Left forelimb (tissue), 1 donor: ENCODE results near the gene KIAA0825.
"Not testable (repeated sequence)": the region's sequence is repeated elsewhere in the genome, so short reads cannot be mapped to it uniquely, and the experiment has no call there.

ENCODE experiments used
- DNase-seq: peaks from one replicate; pipeline ENCODE4 v3.0.0-alpha.2; 2018; ENCODE audit warnings: low spot score

KIAA0825 gene

GRCh38 chr5:94577466-94578245 lies 40.7 kb downstream of the KIAA0825 start:
- no peak for DNase-seq

GRCh38 chr5:94575196-94575595 lies 43.2 kb downstream of the KIAA0825 start:
- no peak for DNase-seq

- DNase-seq = not testable (repeated sequence)
Measured at GRCh38 chr5:94573349-94573748, 45.1 kb downstream of the KIAA0825 start.

GRCh38 chr5:94571415-94571814 lies 47.0 kb downstream of the KIAA0825 start:
- no peak for DNase-seq

- DNase-seq = no peak
Measured at GRCh38 chr5:94564812-94565211, 53.6 kb downstream of the KIAA0825 start.

GRCh38 chr5:94562327-94562971 lies 56.0 kb downstream of the KIAA0825 start:
- DNase-seq = no peak

GRCh38 chr5:94558028-94558427 lies 60.4 kb downstream of the KIAA0825 start:
- no peak for DNase-seq

- DNase-seq = no peak
Measured at GRCh38 chr5:94551858-94552257, 66.5 kb downstream of the KIAA0825 start.

GRCh38 chr5:94545870-94546625 lies 72.4 kb downstream of the KIAA0825 start:
- DNase-seq = no peak

- DNase-seq = no peak
Measured at GRCh38 chr5:94544875-94545547, 73.4 kb downstream of the KIAA0825 start.

- DNase-seq = no peak
Measured at GRCh38 chr5:94544031-94544650, 74.3 kb downstream of the KIAA0825 start.

- DNase-seq = no peak
Measured at GRCh38 chr5:94540856-94541494, 77.4 kb downstream of the KIAA0825 start.

- no peak for DNase-seq
Measured at GRCh38 chr5:94538260-94538659, 80.1 kb downstream of the KIAA0825 start.

- no peak for DNase-seq
Measured at GRCh38 chr5:94526706-94527105, 91.7 kb downstream of the KIAA0825 start.

- DNase-seq = no peak
Measured at GRCh38 chr5:94524841-94525697, 93.3 kb downstream of the KIAA0825 start.

GRCh38 chr5:94523018-94523417 lies 95.4 kb downstream of the KIAA0825 start:
- DNase-seq = no peak

GRCh38 chr5:94522117-94522516 lies 96.3 kb downstream of the KIAA0825 start:
- no peak for DNase-seq

- DNase-seq = no peak
Measured at GRCh38 chr5:94517490-94518488, 100.6 kb downstream of the KIAA0825 start.

GRCh38 chr5:94516148-94516547 lies 102.3 kb downstream of the KIAA0825 start:
- no peak for DNase-seq
